Measurements from ENCODE around the gene AUTS2. TPM values are rescaled to one million over a fixed set of nuclear protein-coding genes. Genes with fewer than 3 reads are reported as not detected.

The AUTS2 gene
- polyA plus RNA-seq, 1 donor: 110 TPM

DNA sequence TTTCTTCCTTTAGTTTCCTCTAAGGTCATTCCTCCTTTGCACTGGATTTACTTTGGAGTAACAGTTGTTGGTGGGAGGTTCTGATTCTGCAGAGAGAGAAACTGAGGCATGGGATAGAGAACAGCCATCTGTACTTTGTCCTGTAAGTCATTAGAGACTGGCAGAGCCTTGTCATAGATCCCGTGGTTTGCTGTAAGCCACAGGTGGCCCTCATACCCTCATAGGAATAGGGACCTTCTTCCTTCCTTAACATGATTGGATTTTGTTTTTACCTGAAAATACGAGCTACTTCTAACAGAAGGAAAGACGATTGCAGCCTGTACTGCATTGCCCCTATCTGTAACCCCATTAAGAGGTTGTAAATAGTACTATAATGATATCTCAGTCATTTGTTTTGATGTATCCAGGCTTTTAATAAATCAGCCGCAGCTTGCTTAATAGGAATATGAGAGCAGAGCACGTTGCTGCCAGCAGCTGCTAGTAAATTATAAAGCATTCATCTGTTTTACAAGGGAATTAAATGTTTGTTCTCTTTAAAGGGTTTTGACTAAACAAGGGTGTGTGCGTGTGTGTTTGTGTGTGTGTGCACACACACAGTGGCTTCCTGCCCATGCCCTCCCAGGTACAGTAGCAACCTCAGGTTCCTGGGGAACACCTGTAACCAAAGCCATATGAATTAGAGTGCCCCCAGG lies 249.8 kb downstream of the AUTS2 start:
- no peak for DNase-seq

DNA sequence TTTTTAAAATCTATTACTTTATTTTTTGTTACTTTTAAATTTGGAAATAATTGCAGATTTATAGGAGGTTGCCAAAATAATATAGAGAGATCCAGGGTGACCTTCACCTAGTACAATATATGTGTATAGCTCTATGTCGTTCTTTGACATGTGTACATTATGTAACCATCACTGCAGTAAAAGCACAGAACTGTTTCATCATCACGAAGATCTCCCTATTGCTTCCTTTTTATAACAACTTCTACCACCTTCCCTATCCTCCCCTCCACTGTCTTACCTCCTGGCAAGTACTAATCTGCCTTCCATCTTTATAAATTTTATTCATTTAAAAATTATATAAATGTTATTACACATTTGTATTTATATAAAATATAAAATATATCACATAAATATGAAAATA lies 251.0 kb downstream of the AUTS2 start:
- DNase-seq: no peak

DNA sequence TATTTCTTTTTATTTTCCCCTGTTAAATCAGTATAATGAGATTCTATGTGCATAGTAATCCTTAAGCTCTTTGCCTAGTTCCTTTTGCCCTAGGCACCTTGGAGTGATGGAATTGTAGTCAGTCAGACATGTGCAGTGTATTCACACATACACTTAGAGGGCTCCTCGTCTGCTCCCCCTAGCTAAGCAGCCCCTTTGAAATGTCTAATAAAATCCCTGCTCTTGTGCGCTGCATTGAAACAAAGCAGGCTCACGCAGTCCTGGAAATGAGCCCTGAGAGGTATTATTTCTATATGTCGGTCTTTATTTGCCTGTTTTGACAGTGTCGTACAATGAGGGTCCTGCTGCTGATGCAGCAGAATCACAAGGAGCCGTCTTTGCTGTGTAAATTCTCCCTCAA lies 258.7 kb downstream of the AUTS2 start:
- DNase-seq: no peak

GRCh38 chr7:69858471-69858870 lies 260.2 kb downstream of the AUTS2 start:
- DNase-seq: no peak

DNA sequence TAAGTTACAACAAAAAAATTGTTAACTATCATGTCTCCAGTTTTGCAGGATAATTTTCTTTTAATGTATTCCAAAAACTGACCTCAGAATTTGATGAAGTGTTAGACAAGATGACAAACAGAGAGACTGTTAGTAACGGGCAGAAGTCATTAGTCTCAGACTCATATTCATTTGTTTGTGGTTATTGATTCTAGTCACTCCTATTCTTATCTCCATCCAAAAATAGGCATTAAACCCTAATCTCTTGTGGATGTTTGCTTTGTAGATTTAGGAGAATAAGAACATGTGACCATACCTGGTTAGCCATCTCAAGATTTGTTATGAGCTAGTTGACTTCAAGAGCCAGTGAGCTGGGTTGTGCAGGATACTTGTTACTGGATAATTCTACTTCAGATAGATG lies 261.1 kb downstream of the AUTS2 start:
- DNase-seq: no peak

DNA sequence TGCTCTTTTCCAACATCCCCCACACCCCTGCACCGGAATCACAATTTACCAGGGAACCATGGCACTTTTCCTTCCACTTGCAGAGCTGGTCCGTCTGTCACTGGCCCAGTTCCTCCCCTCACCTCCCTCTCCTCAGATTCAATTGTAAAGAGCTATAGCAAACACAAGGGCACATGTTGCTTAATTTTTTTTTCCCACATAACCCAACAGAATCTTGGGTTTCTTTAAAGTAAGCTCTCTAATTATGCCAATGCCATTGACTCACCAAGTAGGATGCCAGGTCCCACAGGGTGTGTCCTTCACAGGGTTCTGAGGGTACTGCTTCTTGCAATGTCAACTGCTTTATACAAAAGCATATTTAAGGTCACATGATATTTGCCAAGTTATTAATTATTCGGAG lies 262.2 kb downstream of the AUTS2 start:
- DNase-seq: no peak

DNA sequence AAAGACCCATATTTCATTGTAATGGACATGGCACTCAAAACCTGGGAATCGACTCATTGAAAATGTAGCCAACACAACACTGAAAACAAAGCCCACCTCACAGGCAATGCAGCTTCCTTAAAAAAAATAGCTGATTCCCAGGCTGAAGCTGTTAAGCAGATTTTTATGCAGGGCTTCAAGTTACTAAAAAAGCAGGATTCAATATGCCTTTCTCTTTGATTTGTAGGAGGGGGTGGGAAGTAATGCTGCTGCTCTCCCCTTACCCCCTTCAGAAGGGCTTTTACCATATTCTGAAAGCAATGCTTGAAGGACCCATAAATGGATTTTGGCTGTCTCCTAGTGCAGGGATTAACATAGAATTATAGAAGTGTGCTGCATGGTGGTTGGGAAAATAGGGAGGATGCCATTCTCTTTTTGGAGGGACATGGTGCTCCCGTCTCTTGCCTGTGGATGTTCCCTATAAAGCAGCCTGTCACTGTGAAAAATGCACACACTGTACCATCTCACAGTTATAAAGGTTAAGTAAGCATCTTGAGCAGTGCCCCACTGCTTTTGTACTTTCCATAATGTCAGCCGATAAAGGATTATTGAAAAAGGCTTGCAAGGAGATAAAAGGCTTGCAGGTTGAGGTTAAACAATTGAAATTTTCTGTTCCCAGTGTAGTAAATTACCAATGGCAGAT lies 262.8 kb downstream of the AUTS2 start:
- DNase-seq: peak; percentile 21

- no peak for DNase-seq
These were observed 264.3 kb downstream of the AUTS2 start for GRCh38 chr7:69862413-69863064.

DNA sequence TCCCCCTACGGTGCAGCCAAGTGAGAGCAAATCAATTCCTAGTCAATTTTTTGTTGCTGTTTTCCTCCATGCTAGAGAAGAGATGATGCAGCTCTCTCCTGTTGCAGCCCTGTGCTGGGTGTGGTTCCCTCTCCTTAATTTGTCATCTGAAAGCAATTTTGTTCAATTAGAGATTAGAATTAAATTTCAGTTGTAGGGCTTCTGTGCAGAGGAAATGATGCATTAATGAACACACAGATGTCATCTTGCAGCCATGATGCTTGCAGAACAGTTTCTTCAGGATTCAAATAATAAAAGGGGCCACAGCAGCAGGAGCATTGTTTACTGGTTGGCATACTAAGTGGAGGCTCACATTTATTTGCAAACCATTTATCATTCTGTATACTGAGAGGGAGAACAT lies 266.0 kb downstream of the AUTS2 start:
- no peak for DNase-seq

- no peak for DNase-seq
These were observed 266.5 kb downstream of the AUTS2 start for GRCh38 chr7:69864822-69865221.

DNA sequence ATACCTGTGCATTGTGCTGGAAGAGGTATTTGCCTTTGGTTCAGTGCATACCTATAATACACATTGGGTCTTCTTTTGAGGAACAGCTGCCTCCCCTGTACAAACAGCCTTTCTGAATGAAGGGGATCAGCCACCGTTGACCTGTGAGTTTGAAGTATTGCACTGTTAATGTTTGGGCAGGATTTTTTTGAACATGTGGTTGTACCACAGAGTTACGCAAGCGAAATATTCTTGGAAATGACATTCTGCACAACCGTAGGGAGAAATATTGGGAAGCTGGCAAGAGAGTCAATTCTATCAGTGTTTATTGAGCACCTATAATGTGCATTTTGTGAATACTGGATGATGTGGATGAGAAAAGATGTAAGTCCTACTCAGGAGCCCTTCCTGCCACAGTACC lies 270.6 kb downstream of the AUTS2 start:
- DNase-seq: no peak

- no peak for DNase-seq
These were observed 273.1 kb downstream of the AUTS2 start for GRCh38 chr7:69871213-69871885.

DNA sequence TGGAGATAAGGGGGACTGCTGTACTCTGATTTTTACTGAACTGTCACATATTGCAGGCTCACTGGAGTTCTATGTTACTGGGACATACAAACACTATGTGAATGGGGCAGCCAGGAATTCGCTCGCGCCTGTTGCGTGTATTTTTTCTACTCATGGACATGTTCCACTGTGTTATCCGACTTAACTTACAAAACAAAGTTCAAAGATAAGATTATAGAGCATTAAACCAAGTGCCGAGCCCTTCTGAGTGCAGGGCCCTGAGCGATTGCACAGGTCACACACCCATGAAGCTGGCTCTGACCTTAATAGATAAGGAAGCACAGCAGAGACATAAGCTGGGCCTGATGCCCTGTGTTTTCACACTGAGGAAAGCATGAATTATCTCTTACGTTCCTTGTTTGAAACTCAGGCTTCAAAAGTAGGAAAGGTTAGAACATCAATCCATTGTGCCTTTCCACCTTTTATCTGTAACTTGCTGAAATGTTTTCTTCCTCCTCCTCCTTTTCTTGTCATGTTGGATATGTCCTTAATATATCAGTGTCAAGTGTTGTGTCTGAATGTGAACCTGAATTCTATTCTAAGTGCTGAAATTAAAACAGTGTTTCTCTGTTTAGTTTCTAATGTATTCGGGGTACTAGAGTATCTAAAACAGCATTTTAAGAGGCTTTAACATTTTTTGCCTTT lies 273.8 kb downstream of the AUTS2 start:
- no peak for DNase-seq

- DNase-seq: no peak
These were observed 275.2 kb downstream of the AUTS2 start for GRCh38 chr7:69873512-69873911.

GRCh38 chr7:69878015-69878414 lies 279.7 kb downstream of the AUTS2 start:
- DNase-seq: no peak

- DNase-seq: no peak
These were observed 280.3 kb downstream of the AUTS2 start for GRCh38 chr7:69878591-69878990.

DNA sequence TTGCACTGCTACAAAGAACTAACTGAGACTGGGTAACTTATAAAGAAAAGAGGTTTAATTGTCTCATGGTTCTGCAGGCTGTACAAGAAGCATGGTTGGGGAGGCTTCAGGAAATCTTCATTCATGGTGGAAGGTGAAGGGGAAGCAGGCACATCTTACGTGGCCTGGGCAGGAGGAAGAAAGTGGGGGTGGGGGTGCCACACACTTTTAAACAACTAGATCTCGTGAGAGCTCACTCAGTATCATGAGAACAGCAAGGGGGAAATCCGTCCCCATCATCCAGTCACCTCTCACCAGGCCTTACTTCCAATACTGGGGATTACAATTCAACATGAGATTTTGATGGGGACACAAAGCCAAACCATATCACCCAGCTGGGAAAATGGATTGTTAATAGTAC lies 281.7 kb downstream of the AUTS2 start:
- DNase-seq: no peak

- no peak for DNase-seq
These were observed 282.6 kb downstream of the AUTS2 start for GRCh38 chr7:69880840-69881239.

DNA sequence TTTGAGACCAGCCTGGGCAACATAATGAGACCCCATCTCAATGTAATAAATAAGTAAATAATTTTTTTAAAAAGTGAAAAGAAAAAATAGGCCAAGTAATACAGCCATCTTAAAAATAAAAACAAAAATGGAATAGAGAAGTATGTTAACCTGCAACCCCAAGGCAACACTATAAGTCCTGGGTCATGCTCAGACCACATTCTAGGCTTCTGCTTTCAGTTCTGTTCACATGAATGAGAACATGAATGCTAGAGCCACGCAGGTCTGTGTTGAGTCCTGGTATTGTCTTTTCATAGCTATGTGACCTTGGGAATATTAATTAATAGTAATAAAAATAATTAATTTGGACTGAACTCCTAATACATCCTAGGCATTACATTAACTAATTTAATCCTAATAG lies 284.0 kb downstream of the AUTS2 start:
- DNase-seq: no peak

GRCh38 chr7:69883399-69883891 lies 285.2 kb downstream of the AUTS2 start:
- DNase-seq: no peak

GRCh38 chr7:69885431-69885830 lies 287.2 kb downstream of the AUTS2 start:
- DNase-seq: no peak

DNA sequence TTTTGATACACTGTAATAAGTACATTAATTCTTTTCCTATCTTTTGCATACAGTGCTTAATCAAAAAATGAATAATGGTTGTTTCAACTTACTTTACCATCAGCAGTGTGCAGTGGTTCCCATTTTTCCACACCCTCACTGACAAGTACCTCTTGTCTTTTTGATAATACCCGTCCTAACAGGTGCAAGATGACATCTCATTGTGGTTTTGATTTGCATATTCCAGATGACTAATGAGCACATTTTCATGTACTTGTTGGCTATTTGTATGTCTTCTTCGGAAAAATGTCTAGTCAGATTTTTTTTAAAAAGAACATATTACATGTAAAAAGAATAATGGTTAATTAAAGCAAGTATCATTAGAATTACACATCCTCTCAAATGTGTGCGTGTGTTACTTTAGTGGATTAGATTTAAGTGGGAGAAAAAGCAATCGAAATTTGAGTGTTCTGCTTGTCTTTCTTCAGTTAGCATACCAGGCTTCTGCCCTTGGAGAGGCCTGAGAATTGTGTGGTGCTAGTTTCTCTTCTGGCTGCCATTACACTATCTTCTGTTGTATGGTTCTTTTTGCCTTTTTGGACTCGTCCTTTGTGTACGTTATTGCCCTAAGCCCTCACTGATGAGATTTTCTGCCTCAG lies 291.2 kb downstream of the AUTS2 start:
- no peak for DNase-seq

All from left kidney (tissue), 2 donors.